ENCODE results near the gene ARHGAP24. TPM values are rescaled to one million over a fixed set of nuclear protein-coding genes. Genes with fewer than 3 reads are reported as not detected.

Gene ARHGAP24
- total RNA-seq, 1 donor from 2014 or later = 15.0 TPM

DNA sequence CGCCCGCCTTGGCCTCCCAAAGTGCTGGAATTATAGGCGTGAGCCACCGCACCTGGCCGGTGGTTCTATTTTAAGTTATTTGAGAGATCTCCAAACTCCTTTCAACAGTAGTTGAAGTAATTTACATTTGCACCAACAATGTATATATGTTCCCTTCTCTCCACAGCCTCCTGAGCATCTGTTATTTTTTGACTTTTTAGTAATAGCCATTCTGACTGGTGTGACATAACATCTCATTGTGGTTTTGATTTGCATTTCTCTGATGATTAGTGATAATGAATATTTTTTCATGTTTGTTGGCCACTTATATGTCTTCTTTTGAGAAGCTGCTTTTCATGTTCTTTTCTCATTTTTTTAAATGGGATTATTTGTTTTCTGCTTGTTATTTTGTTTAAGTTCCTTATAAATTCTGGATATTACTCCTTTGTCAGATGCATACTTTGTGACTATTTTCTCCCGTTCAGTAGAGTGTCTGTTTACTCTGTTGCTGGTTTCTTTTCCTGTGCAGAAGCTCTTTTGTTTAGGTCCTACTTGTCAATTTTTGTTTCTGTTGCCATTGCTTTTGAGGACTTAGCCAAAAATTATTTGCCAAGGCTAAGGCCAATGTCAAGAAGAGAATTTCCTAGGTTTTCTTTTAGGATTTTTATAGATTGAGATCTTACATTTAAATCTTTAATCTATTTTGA lies 213.2 kb downstream of the ARHGAP24 start:
- no peak for DNase-seq (ENCODE audit: low spot score in 2 of 2, unreplicated experiment in 2 of 2)
- Mint-ChIP-seq H3K36me3 (no peaks in the 10 kb centered on the region), H3K27me3 (ENCODE audit: low read depth) (no peaks in the 10 kb centered on the region), H3K4me1 (no peaks in the 10 kb centered on the region), H3K9me3 (peaks cover 40% of the 10 kb centered on the region), H3K4me3 (no peak overlapping the region), H3K27ac (no peak overlapping the region)
- TF ChIP-seq, protein P1, sequence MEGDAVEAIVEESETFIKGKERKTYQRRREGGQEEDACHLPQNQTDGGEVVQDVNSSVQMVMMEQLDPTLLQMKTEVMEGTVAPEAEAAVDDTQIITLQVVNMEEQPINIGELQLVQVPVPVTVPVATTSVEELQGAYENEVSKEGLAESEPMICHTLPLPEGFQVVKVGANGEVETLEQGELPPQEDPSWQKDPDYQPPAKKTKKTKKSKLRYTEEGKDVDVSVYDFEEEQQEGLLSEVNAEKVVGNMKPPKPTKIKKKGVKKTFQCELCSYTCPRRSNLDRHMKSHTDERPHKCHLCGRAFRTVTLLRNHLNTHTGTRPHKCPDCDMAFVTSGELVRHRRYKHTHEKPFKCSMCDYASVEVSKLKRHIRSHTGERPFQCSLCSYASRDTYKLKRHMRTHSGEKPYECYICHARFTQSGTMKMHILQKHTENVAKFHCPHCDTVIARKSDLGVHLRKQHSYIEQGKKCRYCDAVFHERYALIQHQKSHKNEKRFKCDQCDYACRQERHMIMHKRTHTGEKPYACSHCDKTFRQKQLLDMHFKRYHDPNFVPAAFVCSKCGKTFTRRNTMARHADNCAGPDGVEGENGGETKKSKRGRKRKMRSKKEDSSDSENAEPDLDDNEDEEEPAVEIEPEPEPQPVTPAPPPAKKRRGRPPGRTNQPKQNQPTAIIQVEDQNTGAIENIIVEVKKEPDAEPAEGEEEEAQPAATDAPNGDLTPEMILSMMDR (IDR thresholded peaks at IDR 0.05; ENCODE audit: unreplicated experiment) = no peak

DNA sequence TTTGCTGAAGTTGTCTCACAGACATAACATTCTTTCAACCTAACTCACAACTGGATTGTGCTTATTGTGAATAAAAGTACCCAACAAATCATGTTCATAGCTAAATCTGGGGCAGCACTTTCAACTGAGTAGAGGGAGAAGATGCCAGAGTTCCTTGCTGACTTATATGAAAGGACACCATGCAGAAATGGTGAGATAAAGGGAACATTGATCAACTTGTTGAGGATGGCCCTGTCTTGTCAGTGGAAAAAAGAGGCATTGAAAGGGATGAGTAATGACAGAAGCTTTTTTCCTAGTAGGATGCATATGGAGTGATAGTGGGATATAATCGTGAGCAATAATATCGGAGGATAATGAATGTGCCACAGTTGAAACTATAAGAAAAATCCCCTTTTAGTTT lies 221.7 kb downstream of the ARHGAP24 start:
- H3K4me3 Mint-ChIP-seq = no peak overlapping the region
- no peak overlapping the region for H3K27ac Mint-ChIP-seq
- H3K4me1 Mint-ChIP-seq = no peaks in the 10 kb centered on the region
- no peaks in the 10 kb centered on the region for H3K27me3 Mint-ChIP-seq (ENCODE audit: low read depth)
- H3K9me3 Mint-ChIP-seq = peaks cover 7% of the 10 kb centered on the region
- TF ChIP-seq, protein P1 (IDR thresholded peaks at IDR 0.05; ENCODE audit: unreplicated experiment) = no peak
- H3K36me3 Mint-ChIP-seq = no peaks in the 10 kb centered on the region
- no peak for DNase-seq (ENCODE audit: low spot score in 2 of 2, unreplicated experiment in 2 of 2)

DNA sequence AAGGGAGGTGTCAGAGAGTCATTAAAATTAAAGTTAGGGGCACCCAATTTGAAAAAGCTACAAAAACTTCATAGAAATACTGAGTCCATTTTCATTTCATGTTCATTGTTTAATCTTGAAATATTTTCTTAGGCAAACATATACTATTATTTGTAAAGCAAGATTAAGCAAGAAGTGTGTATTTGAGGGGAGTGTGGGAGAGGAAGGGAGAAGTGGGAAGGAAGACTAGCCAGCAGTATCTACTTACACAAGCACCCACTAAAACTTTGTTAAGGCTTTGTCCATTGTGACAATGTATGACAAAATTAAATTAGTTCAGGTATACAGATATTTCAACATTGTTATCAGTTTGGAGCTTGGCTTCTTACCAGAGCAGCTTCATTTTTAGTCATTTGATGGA lies 222.9 kb downstream of the ARHGAP24 start:
- H3K4me3 Mint-ChIP-seq = no peak overlapping the region
- no peaks in the 10 kb centered on the region for H3K9me3 Mint-ChIP-seq
- TF ChIP-seq, protein P1 (IDR thresholded peaks at IDR 0.05; ENCODE audit: unreplicated experiment) = no peak
- no peaks in the 10 kb centered on the region for H3K36me3 Mint-ChIP-seq
- no peak overlapping the region for H3K27ac Mint-ChIP-seq
- DNase-seq (ENCODE audit: low spot score in 2 of 2, unreplicated experiment in 2 of 2) = no peak
- H3K4me1 Mint-ChIP-seq = no peaks in the 10 kb centered on the region
- H3K27me3 Mint-ChIP-seq (ENCODE audit: low read depth) = no peaks in the 10 kb centered on the region

DNA sequence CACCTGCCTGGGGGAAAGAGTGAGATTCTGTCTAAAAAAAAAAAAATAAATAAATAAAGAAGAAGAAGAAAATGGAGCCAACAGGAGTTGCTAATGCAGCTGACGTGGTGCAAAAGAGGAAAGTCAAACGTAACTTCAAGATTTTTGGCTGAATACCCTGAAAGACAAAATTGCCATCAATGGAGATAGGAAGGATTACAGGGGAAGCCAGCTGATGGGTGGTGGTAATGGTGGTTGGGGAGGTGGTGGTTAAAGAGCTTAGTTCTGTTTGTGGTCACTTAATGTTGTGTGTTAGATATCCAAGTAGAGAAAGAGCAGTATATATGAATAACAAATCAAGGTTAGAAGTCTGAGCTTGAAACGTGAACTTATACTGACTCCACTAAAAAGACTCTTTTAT lies 225.4 kb downstream of the ARHGAP24 start:
- no peak overlapping the region for H3K27ac Mint-ChIP-seq
- no peaks in the 10 kb centered on the region for H3K36me3 Mint-ChIP-seq
- no peaks in the 10 kb centered on the region for H3K9me3 Mint-ChIP-seq
- DNase-seq (ENCODE audit: low spot score in 2 of 2, unreplicated experiment in 2 of 2) = no peak
- H3K27me3 Mint-ChIP-seq (ENCODE audit: low read depth) = no peaks in the 10 kb centered on the region
- H3K4me3 Mint-ChIP-seq = no peak overlapping the region
- TF ChIP-seq, protein P1 (IDR thresholded peaks at IDR 0.05; ENCODE audit: unreplicated experiment) = no peak
- no peaks in the 10 kb centered on the region for H3K4me1 Mint-ChIP-seq

DNA sequence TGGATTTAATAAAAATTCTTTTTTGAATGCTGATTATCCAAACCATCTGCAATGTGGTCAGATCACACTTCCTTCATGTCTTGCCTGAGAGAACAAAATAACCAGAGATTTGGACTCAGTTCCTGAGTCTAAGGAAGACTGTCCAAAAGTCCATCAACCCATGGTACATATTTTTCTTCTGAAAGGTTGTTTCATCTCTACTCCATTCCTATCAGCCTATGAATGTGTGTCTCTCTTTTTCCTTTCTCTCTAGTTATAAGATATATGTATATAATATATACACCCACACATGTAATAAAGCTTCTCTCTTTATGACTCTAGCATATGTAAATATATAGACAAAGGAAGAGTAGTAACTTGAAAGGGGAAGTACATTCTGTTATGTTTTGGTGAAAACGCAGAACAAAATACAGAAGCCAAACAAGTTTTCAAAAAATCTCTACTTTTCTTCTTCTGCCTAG lies 226.9 kb downstream of the ARHGAP24 start:
- H3K4me3 Mint-ChIP-seq = no peak overlapping the region
- H3K36me3 Mint-ChIP-seq = no peaks in the 10 kb centered on the region
- no peaks in the 10 kb centered on the region for H3K4me1 Mint-ChIP-seq
- H3K27ac Mint-ChIP-seq = no peak overlapping the region
- no peaks in the 10 kb centered on the region for H3K27me3 Mint-ChIP-seq (ENCODE audit: low read depth)
- H3K9me3 Mint-ChIP-seq = no peaks in the 10 kb centered on the region
- TF ChIP-seq, protein P1 (IDR thresholded peaks at IDR 0.05; ENCODE audit: unreplicated experiment) = no peak
- no peak for DNase-seq (ENCODE audit: low spot score in 2 of 2, unreplicated experiment in 2 of 2)

Measured in mesothelial cell of epicardium (in vitro differentiated cells).